GM10248 (cell line): ENCODE measurements around the gene ITGB1.

Experiments used
- CTCF ChIA-PET: fragments of 300-600 bp; sonication (Branson Sonifier 250); formaldehyde crosslinking; extraction: SDS; loops from one replicate; lab custom pipeline; 2021; ENCODE audit warnings: antibody characterized with exemption; lab: Yijun Ruan, JAX
- POLR2A ChIA-PET: fragments of 350-650 bp; sonication (Branson Sonifier 250); formaldehyde crosslinking; extraction: SDS; loops from one replicate; lab custom pipeline; 2020; ENCODE audit warnings: antibody characterized with exemption; lab: Yijun Ruan, JAX
- DNase-seq: peaks from one replicate; pipeline ENCODE4 v3.0.0; 2012; ENCODE audit errors: extremely low spot score
- TF ChIP-seq, protein P1 (sequence below): IDR thresholded peaks from 2 replicates; pipeline ENCODE4 v1.5.1; 2012; ENCODE audit warnings: mild to moderate bottlenecking, low read depth; ENCODE audit errors: extremely low read depth, missing control alignments, control extremely low read depth

ITGB1 gene

DNA sequence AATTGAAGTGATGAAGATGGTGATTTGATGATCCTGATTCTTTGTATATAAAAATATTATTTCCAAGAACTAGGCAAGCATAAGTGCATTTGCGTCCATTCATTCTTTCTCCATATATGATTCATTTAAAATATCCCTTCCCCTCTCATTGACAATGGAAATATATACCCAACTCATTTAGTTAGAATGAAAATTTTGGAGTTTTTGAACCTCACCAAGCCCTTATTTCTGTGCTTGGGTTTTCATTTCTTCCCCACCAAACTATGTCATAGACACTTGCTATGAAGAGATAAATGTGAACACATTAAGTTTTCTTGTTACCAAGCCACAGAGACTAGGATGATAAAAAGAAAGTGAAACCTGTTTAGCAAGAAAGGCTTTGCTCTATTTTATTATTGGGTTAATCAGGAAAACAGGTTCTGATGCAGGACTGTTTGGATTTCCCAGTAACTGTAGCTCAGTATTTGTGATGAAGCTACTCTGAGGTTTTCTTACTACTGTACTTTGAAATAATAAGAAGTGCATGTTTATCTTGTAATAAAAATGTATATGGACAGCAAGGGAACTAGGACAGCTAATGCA, 68.3 kb downstream of the ITGB1 start:
- no peak for DNase-seq
- CTCF ChIA-PET: interaction anchor here (1.5 kb wide), 1 partner anchor 37 kb away, joined by 5 read pairs; no protein-coding TSS in a partner anchor
- TF ChIP-seq, protein P1, sequence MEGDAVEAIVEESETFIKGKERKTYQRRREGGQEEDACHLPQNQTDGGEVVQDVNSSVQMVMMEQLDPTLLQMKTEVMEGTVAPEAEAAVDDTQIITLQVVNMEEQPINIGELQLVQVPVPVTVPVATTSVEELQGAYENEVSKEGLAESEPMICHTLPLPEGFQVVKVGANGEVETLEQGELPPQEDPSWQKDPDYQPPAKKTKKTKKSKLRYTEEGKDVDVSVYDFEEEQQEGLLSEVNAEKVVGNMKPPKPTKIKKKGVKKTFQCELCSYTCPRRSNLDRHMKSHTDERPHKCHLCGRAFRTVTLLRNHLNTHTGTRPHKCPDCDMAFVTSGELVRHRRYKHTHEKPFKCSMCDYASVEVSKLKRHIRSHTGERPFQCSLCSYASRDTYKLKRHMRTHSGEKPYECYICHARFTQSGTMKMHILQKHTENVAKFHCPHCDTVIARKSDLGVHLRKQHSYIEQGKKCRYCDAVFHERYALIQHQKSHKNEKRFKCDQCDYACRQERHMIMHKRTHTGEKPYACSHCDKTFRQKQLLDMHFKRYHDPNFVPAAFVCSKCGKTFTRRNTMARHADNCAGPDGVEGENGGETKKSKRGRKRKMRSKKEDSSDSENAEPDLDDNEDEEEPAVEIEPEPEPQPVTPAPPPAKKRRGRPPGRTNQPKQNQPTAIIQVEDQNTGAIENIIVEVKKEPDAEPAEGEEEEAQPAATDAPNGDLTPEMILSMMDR: no peak
- POLR2A ChIA-PET: no interaction called here

DNA sequence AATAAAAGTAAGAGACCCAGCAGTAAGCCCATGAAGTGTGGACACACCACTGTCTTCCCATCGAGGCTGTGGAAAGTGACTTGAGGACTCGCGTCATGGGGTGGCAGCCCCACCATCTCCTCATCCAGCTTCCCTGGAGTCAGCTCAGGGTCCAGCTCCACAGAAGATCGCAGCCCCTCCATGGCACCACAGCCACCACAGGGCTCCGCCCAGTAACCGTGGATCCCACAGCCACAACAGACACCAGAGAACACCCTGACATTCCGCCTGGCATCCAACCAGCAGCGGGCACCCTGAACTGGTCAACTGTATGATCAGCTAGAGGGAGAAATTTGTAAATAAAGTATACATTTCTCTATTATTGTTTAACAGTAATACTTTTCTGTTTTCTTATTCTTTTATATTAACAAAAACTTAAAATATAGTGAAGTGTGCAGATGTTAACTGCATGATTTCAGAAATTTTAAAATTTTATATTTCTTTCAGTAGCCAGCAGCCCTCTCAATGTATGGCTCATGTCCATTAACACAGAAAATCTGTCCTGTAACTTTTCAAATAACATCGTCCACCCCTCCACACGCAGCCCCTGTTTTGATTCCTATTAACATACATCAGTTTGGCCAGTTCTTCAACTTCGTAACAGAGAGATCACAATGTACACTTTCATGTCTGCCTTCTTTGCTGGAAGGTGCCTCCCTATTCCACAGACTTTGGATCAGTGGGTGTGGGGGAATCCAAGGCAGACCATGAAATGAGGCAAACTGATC, 69.7 kb downstream of the ITGB1 start:
- ChIA-PET POLR2A (no interaction called here), CTCF (interaction anchor here (0.9 to 1.7 kb wide), 3 partner anchors 16 to 38 kb away, joined by 3 to 5 read pairs (median 5); no protein-coding TSS in a partner anchor)
- DNase-seq: no peak
- TF ChIP-seq, protein P1: no peak

DNA sequence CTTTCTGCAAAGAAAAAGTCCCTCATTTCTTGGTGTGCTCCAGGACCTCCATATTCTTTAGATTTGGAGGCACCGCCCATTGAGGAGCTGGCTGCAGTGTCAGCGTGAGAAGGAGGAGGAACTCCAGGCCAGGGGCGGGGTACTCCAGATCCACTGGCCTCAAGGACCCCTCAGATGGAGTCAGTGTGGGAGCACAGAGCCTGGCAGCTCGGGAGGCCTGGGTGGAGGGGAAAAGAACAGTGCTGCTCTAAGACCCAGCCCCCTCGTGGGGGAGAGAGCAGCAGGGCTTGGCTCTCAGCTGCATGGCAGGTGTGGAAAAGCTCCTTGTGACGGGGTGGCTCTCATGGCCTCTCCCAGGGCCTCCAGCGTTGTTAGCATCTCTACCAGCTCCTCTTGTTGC, 70.5 kb downstream of the ITGB1 start:
- POLR2A ChIA-PET: no interaction called here
- CTCF ChIA-PET: interaction anchor here (0.8 to 1.7 kb wide), 3 partner anchors 17 to 121 kb away, joined by 3 to 5 read pairs (median 3); no protein-coding TSS in a partner anchor
- TF ChIP-seq, protein P1: no peak
- no peak for DNase-seq

DNA sequence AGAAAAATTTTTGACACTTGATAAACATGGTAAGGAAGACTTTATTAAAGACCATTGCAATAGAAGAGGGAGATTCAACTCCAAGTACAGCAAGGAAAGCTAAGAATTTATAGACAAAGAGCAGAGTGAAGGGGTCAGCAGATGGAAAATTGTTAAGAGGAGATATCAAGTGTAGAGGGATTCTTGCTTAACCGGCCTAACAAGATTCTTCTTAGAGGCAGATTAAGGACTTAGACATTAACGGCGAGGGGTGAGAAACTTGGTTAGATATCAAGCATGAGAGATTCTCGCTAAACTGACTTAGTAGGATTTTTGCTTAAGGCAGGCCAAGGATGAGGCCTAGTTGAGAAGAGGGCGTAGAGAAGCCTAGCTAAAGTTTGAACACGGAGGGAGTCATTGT, 76.0 kb downstream of the ITGB1 start:
- ChIA-PET CTCF (interaction anchor here (0.8 to 1.4 kb wide), 2 partner anchors 9 to 127 kb away, joined by 3 read pairs; no protein-coding TSS in a partner anchor), POLR2A (no interaction called here)
- DNase-seq: no peak
- TF ChIP-seq, protein P1: no peak

DNA sequence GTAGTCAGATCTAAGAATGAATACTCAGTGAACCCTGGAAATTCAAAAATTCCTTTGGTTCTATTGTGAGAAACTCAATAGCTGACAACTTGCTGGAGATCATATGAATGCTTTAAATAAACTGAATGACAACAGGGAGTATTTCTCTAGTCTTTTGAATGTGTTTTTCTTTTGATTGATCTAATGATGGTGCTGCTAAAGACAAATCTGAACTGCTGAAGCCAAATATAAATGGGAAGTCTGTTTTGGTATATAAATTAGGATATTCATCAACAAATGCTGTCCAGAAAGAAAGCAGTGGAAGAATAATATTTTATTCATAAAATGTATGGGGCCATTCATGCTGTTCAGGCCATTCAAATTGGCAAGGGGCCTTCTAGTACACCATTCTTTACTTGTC, 79.4 kb downstream of the ITGB1 start:
- CTCF ChIA-PET: no interaction called here
- DNase-seq: no peak
- POLR2A ChIA-PET: no interaction called here
- TF ChIP-seq, protein P1: no peak

- ChIA-PET POLR2A (no interaction called here), CTCF (no interaction called here)
- DNase-seq: no peak
- TF ChIP-seq, protein P1: no peak
Measured at GRCh38 chr10:32877915-32878314, 80.1 kb downstream of the ITGB1 start.
